IMR-90 (cell line): ENCODE data around the gene CRYBB2. TPM values are rescaled to one million over a fixed set of nuclear protein-coding genes. Genes with fewer than 3 reads are reported as not detected.

Source experiments
- ATAC-seq: fragments of 200-7000 bp; cut with Tn5 transposase; 2 replicates; pipeline ENCODE4 v1.9.1; 2020; ENCODE audit warnings: low read depth, mild to moderate bottlenecking, moderate library complexity
- BruUV-seq: library from RNA; stranded (reverse); fragments of 400-500 nt; replicated peaks from 2 replicates; lab custom pipeline; 2021; lab: Mats Ljungman, UMichigan
- CTCF ChIA-PET: fragments of 300-600 bp; formaldehyde crosslinking; extraction: SDS; loops from one replicate; lab custom pipeline; 2021; ENCODE audit warnings: antibody characterized with exemption; lab: Yijun Ruan, JAX
- POLR2A ChIA-PET: fragments of 300-600 bp; sonication (Branson Sonifier 250); formaldehyde crosslinking; loops from one replicate; lab custom pipeline; 2022; ENCODE audit warnings: antibody characterized with exemption; ENCODE audit not compliant: unreplicated experiment; lab: Charles Lee
- DNase-seq: peaks from one replicate; pipeline ENCODE4 v3.0.0; 2013
- H2AFZ ChIP-seq: replicated peaks from 2 replicates; pipeline ENCODE3; 2013; ENCODE audit warnings: low read length, mild to moderate bottlenecking; ENCODE audit not compliant: poor library complexity
- H2AK5ac ChIP-seq: 2 replicates; pipeline ENCODE4 v1.6.1; 2013; ENCODE audit warnings: low read depth, low read length, inconsistent platforms
- H2AK9ac ChIP-seq: replicated peaks from 2 replicates; pipeline ENCODE3; 2013; ENCODE audit warnings: mild to moderate bottlenecking, low read depth, low read length, moderate library complexity; ENCODE audit not compliant: poor library complexity
- H2BK120ac ChIP-seq: 2 replicates; pipeline ENCODE4 v1.6.1; 2013; ENCODE audit warnings: low read depth, low read length, inconsistent platforms
- H2BK15ac ChIP-seq: 3 replicates; pipeline ENCODE4 v1.6.1; 2013; ENCODE audit warnings: low read depth, low read length, inconsistent platforms
- H2BK20ac ChIP-seq: 2 replicates; pipeline ENCODE4 v1.6.1; 2013; ENCODE audit warnings: low read depth, mild to moderate bottlenecking, inconsistent platforms, low read length, moderate library complexity
- H2BK5ac ChIP-seq: 2 replicates; pipeline ENCODE4 v1.6.1; 2013; ENCODE audit warnings: mild to moderate bottlenecking, low read depth, low read length, inconsistent platforms; ENCODE audit not compliant: poor library complexity, severe bottlenecking
- H3K14ac ChIP-seq: replicated peaks from 2 replicates; pipeline ENCODE4 v1.6.1; 2013; ENCODE audit warnings: low read depth, low read length, inconsistent platforms
- H3K18ac ChIP-seq: 2 replicates; pipeline ENCODE4 v1.6.1; 2013; ENCODE audit warnings: low read depth, low read length, control low read depth
- H3K23ac ChIP-seq: 2 replicates; pipeline ENCODE4 v1.6.1; 2013; ENCODE audit warnings: low read depth, low read length, inconsistent platforms
- H3K27ac ChIP-seq: 2 replicates; pipeline ENCODE4 v1.5.1; 2013; ENCODE audit warnings: mild to moderate bottlenecking, control low read depth, low read length; ENCODE audit not compliant: insufficient read depth
- H3K27me3 ChIP-seq: 2 replicates; pipeline ENCODE4 v1.6.1; 2013; ENCODE audit warnings: low read length; ENCODE audit not compliant: control insufficient read depth, insufficient read depth
- H3K36me3 ChIP-seq: 2 replicates; pipeline ENCODE4 v1.6.1; 2013; ENCODE audit warnings: low read length, mixed read lengths; ENCODE audit not compliant: control insufficient read depth, insufficient read depth
- H3K4ac ChIP-seq: 2 replicates; pipeline ENCODE4 v1.6.1; 2013; ENCODE audit warnings: low read depth, low read length, inconsistent platforms
- H3K4me1 ChIP-seq: 2 replicates; pipeline ENCODE4 v1.6.1; 2013; ENCODE audit warnings: low read length, mixed read lengths; ENCODE audit not compliant: control insufficient read depth, insufficient read depth
- H3K4me2 ChIP-seq: 2 replicates; pipeline ENCODE4 v1.6.1; 2013; ENCODE audit warnings: low read depth, mild to moderate bottlenecking, control low read depth, low read length, moderate library complexity
- H3K4me3 ChIP-seq: 2 replicates; pipeline ENCODE4 v1.5.1; 2013; ENCODE audit warnings: low read depth, mild to moderate bottlenecking, control low read depth, low read length, moderate library complexity; ENCODE audit not compliant: insufficient read depth
- H3K56ac ChIP-seq: 2 replicates; pipeline ENCODE4 v1.6.1; 2013; ENCODE audit warnings: low read length, inconsistent platforms; ENCODE audit not compliant: insufficient read depth; ENCODE audit errors: extremely low read depth
- H3K79me1 ChIP-seq, 2 experiments: 2 replicates each; pipeline ENCODE4 v1.6.1; 2013; ENCODE audit warnings: low read length in 2 of 2, inconsistent platforms in 1 of 2, low read depth in 1 of 2
- H3K9ac ChIP-seq: 2 replicates; pipeline ENCODE4 v1.6.1; 2013; ENCODE audit warnings: low read depth, low read length, control low read depth
- H3K9me1 ChIP-seq: 2 replicates; pipeline ENCODE4 v1.6.1; 2013; ENCODE audit warnings: low read length, inconsistent platforms; ENCODE audit not compliant: insufficient read depth
- H3K9me3 ChIP-seq: 2 replicates; pipeline ENCODE4 v1.6.1; 2013; ENCODE audit warnings: low read length; ENCODE audit not compliant: control insufficient read depth, insufficient read depth
- H4K20me1 ChIP-seq: 2 replicates; pipeline ENCODE4 v1.6.1; 2013; ENCODE audit warnings: low read length, inconsistent platforms; ENCODE audit not compliant: insufficient read depth
- H4K5ac ChIP-seq: 2 replicates; pipeline ENCODE4 v1.6.1; 2013; ENCODE audit warnings: mild to moderate bottlenecking, low read depth, low read length, control low read depth
- H4K8ac ChIP-seq, 2 experiments: 2 replicates each; pipeline ENCODE4 v1.6.1; 2013; ENCODE audit warnings: low read depth in 2 of 2, low read length in 2 of 2, control low read depth in 1 of 2, inconsistent platforms in 1 of 2
- H4K91ac ChIP-seq: 2 replicates; pipeline ENCODE4 v1.6.1; 2013; ENCODE audit warnings: low read depth, low read length, inconsistent platforms; ENCODE audit not compliant: insufficient read depth
- BHLHE40 ChIP-seq: fragments of 150-350 bp; IDR thresholded peaks from 2 replicates; pipeline ENCODE4 v1.6.1; 2016; ENCODE audit warnings: mild to moderate bottlenecking, low read depth, low read length
- CTCF ChIP-seq: conservative IDR thresholded peaks from 2 replicates; pipeline ENCODE4 v1.5.1; 2012; ENCODE audit warnings: mild to moderate bottlenecking, low read depth, low read length, improper control_type of control experiment
- ELK1 ChIP-seq: fragments of 150-350 bp; IDR thresholded peaks from 2 replicates; pipeline ENCODE4 v1.6.1; 2016; ENCODE audit warnings: low read depth, mild to moderate bottlenecking, low read length, moderate library complexity, borderline replicate concordance
- FOS ChIP-seq: fragments of 150-350 bp; IDR thresholded peaks from 2 replicates; pipeline ENCODE4 v1.6.1; 2016; ENCODE audit warnings: low read depth, low read length
- MAFK ChIP-seq: IDR thresholded peaks from 2 replicates; pipeline ENCODE4 v1.6.1; 2012; ENCODE audit warnings: low read depth, low read length, improper control_type of control experiment
- MAZ ChIP-seq: IDR thresholded peaks from 2 replicates; pipeline ENCODE4 v1.6.1; 2012; ENCODE audit warnings: low read depth, mild to moderate bottlenecking, low read length, improper control_type of control experiment, moderate library complexity, borderline replicate concordance
- MXI1 ChIP-seq: IDR thresholded peaks from 2 replicates; pipeline ENCODE4 v1.6.1; 2012; ENCODE audit warnings: low read depth, mild to moderate bottlenecking, low read length, moderate library complexity, borderline replicate concordance
- NFE2L2 ChIP-seq: fragments of 150-350 bp; IDR thresholded peaks from 2 replicates; pipeline ENCODE4 v1.6.1; 2016; ENCODE audit warnings: low read depth, mild to moderate bottlenecking, low read length
- RCOR1 ChIP-seq: IDR thresholded peaks from 2 replicates; pipeline ENCODE4 v1.6.1; 2012; ENCODE audit warnings: mild to moderate bottlenecking, low read length, improper control_type of control experiment; ENCODE audit not compliant: insufficient replicate concordance
- SMC3 ChIP-seq: fragments of 150-350 bp; IDR thresholded peaks from 2 replicates; pipeline ENCODE4 v1.6.1; 2016; ENCODE audit warnings: low read depth, mild to moderate bottlenecking, antibody characterized with exemption, low read length, moderate library complexity
- WGBS, 2 experiments: methylation state at CpG; one replicate each; pipeline versions ENCODE4 v1.1.5 to v1.1.7; 2013; ENCODE audit warnings: missing lambda C conversion rate in 2 of 2; ENCODE audit not compliant: insufficient read length in 1 of 2; ENCODE audit errors: extremely low coverage in 2 of 2; 5-methylcytosine and 5-hydroxymethylcytosine counted together
- dilution Hi-C: fragments of 300-500 bp; cut with HindIII; formaldehyde crosslinking; loops from one replicate; pipeline ENCODE4 v1.14.3; 2018; ENCODE audit warnings: low sequenced_read_pairs; ENCODE audit not compliant: unreplicated experiment
- in situ Hi-C: fragments of 300-500 bp; cut with MboI; formaldehyde crosslinking; loops from 3 replicates; pipeline ENCODE4 v1.14.3; 2019; ENCODE audit warnings: low sequenced_read_pairs, inconsistent platforms, mixed read lengths
- intact Hi-C: fragments of 100-400 bp; cut with micrococcal nuclease; formaldehyde crosslinking; loops from 2 replicates; pipeline ENCODE4 v1.10.0; 2022
- polyA plus RNA-seq, 3 experiments: library from polyadenylated mRNA; depleted of rRNA; stranded (reverse); fragments of >200 nt; gene quantifications; 2 replicates each; pipeline ENCODE4 v1.2.3, GENCODE V29; 2012; ENCODE audit warnings: low replicate concordance in 1 of 3
- total RNA-seq: library from RNA; depleted of rRNA; stranded (reverse); fragments of >200 nt; gene quantifications from 2 replicates; pipeline ENCODE4 v1.2.3, GENCODE V29; 2012

Gene CRYBB2
- total and polyA plus RNA-seq, 2 of the 4 experiments (the other 2 are of a cell fraction) = not detected

GRCh38 chr22:25172153-25172552 is 47.3 kb upstream of the CRYBB2 start:
- no peak overlapping the region for H2AFZ ChIP-seq
- in situ Hi-C loops = no loop called here

More at GRCh38 chr22:25172153-25172552, 47.3 kb upstream of the CRYBB2 start:
- H2AK5ac ChIP-seq = no peak overlapping the region
- no peak overlapping the region for H2BK120ac ChIP-seq
- H3K4me2 ChIP-seq = no peak overlapping the region
- TF ChIP-seq MXI1 (no peak), RCOR1 (no peak), BHLHE40 (no peak), SMC3 (no peak), MAFK (no peak), NFE2L2 (no peak), FOS (no peak), CTCF (no peak), MAZ (no peak), ELK1 (no peak)
- ChIA-PET POLR2A (no interaction called here), CTCF (no interaction called here)
- H3K4ac ChIP-seq = no peak overlapping the region
- H2BK15ac ChIP-seq = no peak overlapping the region
- dilution Hi-C loops (no loop called here), intact Hi-C loops (no loop called here)
- no peaks in the 10 kb centered on the region for H3K27me3 ChIP-seq
- no peak for ATAC-seq
- H3K56ac ChIP-seq = no peak overlapping the region
- no peaks in the 10 kb centered on the region for H3K79me1 ChIP-seq
- H3K36me3 ChIP-seq = no peaks in the 10 kb centered on the region
- H3K27ac ChIP-seq = no peak overlapping the region
- 43% methylated on average over 2 of the region's 5 CpGs; no CpG with 5 or more reads in 1 of the 2 experiments for WGBS, 2 experiments
- H3K9me1 ChIP-seq = no peaks in the 10 kb centered on the region
- no peaks in the 10 kb centered on the region for H3K9me3 ChIP-seq
- no peak overlapping the region for H4K91ac ChIP-seq
- no peak overlapping the region for H4K8ac ChIP-seq
- no peak overlapping the region for H3K4me3 ChIP-seq
- no peak overlapping the region for H2BK5ac ChIP-seq
- BruUV-seq = no TSS peak
- DNase-seq = no peak
- H3K14ac ChIP-seq = no peak overlapping the region
- H3K18ac ChIP-seq = no peak overlapping the region
- H3K4me1 ChIP-seq = no peaks in the 10 kb centered on the region
- no peak overlapping the region for H3K9ac ChIP-seq
- no peaks in the 10 kb centered on the region for H4K20me1 ChIP-seq
- H2AK9ac ChIP-seq = no peak overlapping the region
- no peak overlapping the region for H3K23ac ChIP-seq
- H4K5ac ChIP-seq = no peak overlapping the region
- no peak overlapping the region for H2BK20ac ChIP-seq
